ENCODE measurements around the gene SAMD3. TPM values are rescaled to one million over a fixed set of nuclear protein-coding genes. Genes with fewer than 3 reads are reported as not detected.

The SAMD3 gene
- total RNA-seq, 1 experiment from 2014 or later, result 0.39 TPM

DNA sequence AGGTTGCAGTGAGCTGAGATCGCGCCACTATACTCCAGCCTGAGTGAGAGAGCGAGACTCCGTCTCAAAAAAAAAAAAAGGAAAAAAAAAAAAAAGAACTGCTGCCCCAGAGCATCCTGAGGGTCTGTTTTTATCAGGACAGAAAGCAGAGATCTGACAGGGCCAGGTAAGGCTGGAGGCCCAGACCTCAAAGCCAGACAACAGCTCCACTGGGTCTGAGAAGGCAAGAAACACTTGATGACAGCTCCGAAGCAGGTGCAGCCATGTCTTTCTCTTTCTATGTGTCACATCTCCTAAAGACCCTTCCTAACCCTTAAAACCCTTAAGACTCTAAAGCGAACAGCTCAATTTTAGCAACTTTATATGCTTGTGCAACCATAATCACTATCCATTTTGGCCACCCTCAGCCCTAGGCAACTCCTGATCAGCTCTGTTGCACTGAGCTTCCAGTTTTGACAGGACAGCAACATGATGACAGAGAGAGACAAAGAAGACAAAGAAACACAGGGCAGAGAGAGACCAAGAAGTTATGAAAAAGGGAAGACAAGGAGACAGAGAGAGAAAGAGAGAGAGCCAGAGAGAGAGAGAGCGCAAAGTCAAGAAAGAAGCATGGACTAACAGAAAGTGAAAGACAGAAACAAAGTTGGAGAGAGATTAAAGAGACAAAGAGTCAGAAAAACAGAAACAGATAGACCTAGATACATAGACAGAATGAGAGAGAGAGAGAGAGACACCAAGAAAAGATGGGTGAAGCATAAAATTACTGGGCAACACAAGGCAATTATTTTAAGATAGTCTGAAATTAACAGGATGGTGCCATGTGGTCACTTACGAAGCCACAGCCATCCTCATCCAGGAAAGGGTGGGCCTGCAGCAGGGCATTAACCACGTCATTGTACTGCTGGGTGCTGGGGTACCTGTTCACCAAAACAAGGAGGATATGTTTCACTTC lies 39.2 kb downstream of the SAMD3 start:
- Histone ChIP-seq H3K9ac (ENCODE audit: extremely low read depth, insufficient read length, low read length) (no peak overlapping the region), H2BK12ac (ENCODE audit: insufficient read length, low read depth, low read length) (no peak overlapping the region), H2BK5ac (ENCODE audit: insufficient read length, low read length) (no peak overlapping the region), H3K9me3 (ENCODE audit: control insufficient read depth, low read depth, low read length) (no peaks in the 10 kb centered on the region), H2BK15ac (ENCODE audit: low read depth, low read length) (no peak overlapping the region), H3K14ac (ENCODE audit: insufficient read depth, low read length) (no peak overlapping the region), H4K5ac (ENCODE audit: insufficient read length, low read depth, low read length) (no peak overlapping the region), H3K4me1 (ENCODE audit: insufficient read depth, low read length) (no peaks in the 10 kb centered on the region), H3K27me3 (ENCODE audit: insufficient read depth, low read length) (no peaks in the 10 kb centered on the region), H2AK5ac (ENCODE audit: insufficient read length, low read length) (no peak overlapping the region), H3K4me2 (ENCODE audit: insufficient read depth, insufficient read length, low read length) (no peak overlapping the region), H3K56ac (ENCODE audit: insufficient read length, low read depth, low read length) (no peak overlapping the region), H3K23me2 (ENCODE audit: insufficient read length, low read depth, low read length, poor library complexity, severe bottlenecking) (no peaks in the 10 kb centered on the region), H2AFZ (ENCODE audit: low read length) (no peak overlapping the region), H2BK120ac (ENCODE audit: low read depth, low read length, poor library complexity, severe bottlenecking) (no peak overlapping the region), H3K18ac (ENCODE audit: insufficient read length, low read depth, low read length) (no peak overlapping the region), H3K27ac (ENCODE audit: insufficient read length, low read depth, low read length) (no peak overlapping the region), H4K20me1 (ENCODE audit: control insufficient read depth, insufficient read depth, insufficient read length) (no peaks in the 10 kb centered on the region), H2BK20ac (ENCODE audit: low read depth, low read length, poor library complexity, severe bottlenecking) (no peak overlapping the region), H3K79me2 (ENCODE audit: insufficient read depth, low read length) (no peaks in the 10 kb centered on the region), H3K79me1 (ENCODE audit: insufficient read depth, low read depth, low read length, poor library complexity, severe bottlenecking) (no peaks in the 10 kb centered on the region), H3T11ph (ENCODE audit: low read length) (no peak overlapping the region), H3K23ac (ENCODE audit: insufficient read length, low read depth, low read length) (no peak overlapping the region), H4K8ac (replicated peaks; ENCODE audit: insufficient read length, low read depth, low read length) (no peak overlapping the region), H3K4ac (ENCODE audit: low read depth, low read length) (no peak overlapping the region), H4K91ac (ENCODE audit: insufficient read length, low read depth, low read length) (no peak overlapping the region)
- no peaks in the 10 kb centered on the region for H3K9me3 Mint-ChIP-seq
- H3K36me3 Mint-ChIP-seq (ENCODE audit: insufficient read depth in 1 of 3, low read depth in 3 of 3), result peaks cover 0 to 4% (median 4%) of the 10 kb centered on the region in 3 experiments; a peak in 2 of 7 replicates
- TF ChIP-seq CTCF (conservative IDR thresholded peaks at IDR 0.05), result no peak
- DNase-seq, result no peak
- peaks cover 2 to 6% of the 10 kb centered on the region in 2 experiments for H3K4me1 Mint-ChIP-seq
- no peaks in the 10 kb centered on the region for H3K27me3 Mint-ChIP-seq (ENCODE audit: low read depth)
- no peak overlapping the region for H3K4me3 Mint-ChIP-seq
- WGBS (ENCODE audit: extremely low coverage, insufficient read length, low lambda C conversion rate), result no CpG with 5 or more reads among the region's 9 CpGs
- no peak overlapping the region for H3K27ac Mint-ChIP-seq
